Pancreas (tissue), 10 donors: Measurements from ENCODE around the gene ZMYND8. TPM values are rescaled to one million over a fixed set of nuclear protein-coding genes. Genes with fewer than 3 reads are reported as not detected.

ENCODE experiments used
- ATAC-seq, 4 donors: fragments of 200-7000 bp; cut with Tn5 transposase; one replicate each; pipeline versions ENCODE4 v1.8.0 to v1.9.1; 2020; ENCODE audit warnings: mild to moderate bottlenecking in 4 of 4, moderate library complexity in 4 of 4
- DNase-seq, 6 donors: peaks; one replicate each; pipeline ENCODE4 v3.0.0-alpha.2; 2020
- FAIRE-seq: peaks from 2 replicates; lab custom pipeline; 2012; peaks lifted over from hg19 to GRCh38; lab: Jason Lieb, UNC
- H3K27ac ChIP-seq, 4 donors: fragments of 200-600 bp; sonication (generic); 1 replicate in 3 of 4; 2 replicates in 1 of 4; pipeline versions ENCODE4 v1.5.0 to v1.8.0; 2020
- H3K27me3 ChIP-seq, 4 donors: fragments of 200-600 bp; one replicate each; pipeline ENCODE4 v1.8.0; 2021
- H3K36me3 ChIP-seq, 3 donors: fragments of 200-600 bp; sonication (generic) in 1 of 3; one replicate each; pipeline versions ENCODE4 v1.5.0 to v1.8.0; 2020 to 2021
- H3K4me1 ChIP-seq, 3 donors: fragments of 200-600 bp; one replicate each; pipeline ENCODE4 v1.8.0; 2021
- H3K4me3 ChIP-seq, 4 donors: fragments of 200-600 bp; sonication (generic) in 2 of 4; one replicate each; pipeline versions ENCODE4 v1.5.0 to v1.8.0; 2020 to 2021
- H3K9me3 ChIP-seq, 4 donors: fragments of 200-600 bp; one replicate each; pipeline ENCODE4 v1.8.0; 2021
- CTCF ChIP-seq, 4 donors: fragments of 200-600 bp; sonication (generic) in 3 of 4; IDR thresholded peaks; one replicate each; pipeline versions ENCODE4 v1.5.0 to v1.8.0; 2021; ENCODE audit warnings: antibody characterized with exemption in 4 of 4
- WGBS, 2 donors: extraction: QIAGEN DNeasy Blood & Tissue Kit; methylation state at CpG; one replicate each; pipeline ENCODE4 v1.1.7; 2013; 5-methylcytosine and 5-hydroxymethylcytosine counted together
- intact Hi-C, 3 donors: fragments of 100-400 bp; cut with DNase I; formaldehyde crosslinking; loops; one replicate each; pipeline versions ENCODE4 v1.11.1 to v1.14.2; 2022
- polyA plus RNA-seq, 2 donors: library from polyadenylated mRNA; stranded (reverse); fragments of 200-250 nt; gene quantifications; one replicate each; pipeline ENCODE4 v1.2.3, GENCODE V29; 2013
- total RNA-seq, 6 donors: library from RNA; stranded (reverse); fragmentation: NEBNext Ultra II Directional in 4 of 6; extraction: Animal tissue kit (Norgen Biotek cat#: 25700) in 4 of 6; gene quantifications; one replicate each; pipeline versions ENCODE4 v1.2.1 to v1.2.4, GENCODE V29; 2021 to 2023
- donor health status: healthy with polysubstance abuse.
- donor health status: DM: no; HTN: no; CAD: no; lungs with moderate emphysema.
- donor health status: DM: no; HTN: no; CAD: no.
- donor health status: control.
- donor health status: control.
- donor health status: Bipolar disorder and iron deficiency.
- donor health status: DM: yes; HTN: yes; CAD: no.
- donor health status: DM: no; HTN: no; CAD: no.
- donor health status: DM: no; HTN: no; CAD: no.
- donor health status: DM: yes; HTN: yes; CAD: no.

The ZMYND8 gene
- total and polyA plus RNA-seq, 8 donors, result 10.8 to 25.6 (median 17.2) TPM

GRCh38 chr20:47350181-47350550 lies 6.3 kb downstream of the ZMYND8 start:
- Histone ChIP-seq H3K4me3 (no peak overlapping the region), H3K9me3 (no peaks in the 10 kb centered on the region), H3K27me3 (no peaks in the 10 kb centered on the region), H3K27ac (peak overlapping the region in 3 of 4 donors; percentile 94 to 99 (median 98)), H3K36me3 (no peaks in the 10 kb centered on the region), H3K4me1 (peaks cover 51 to 72% (median 64%) of the 10 kb centered on the region in 3 donors)
- WGBS, 2 donors, result 69 to 70% methylated on average over 4 of the region's 4 CpGs
- no peak for FAIRE-seq
- DNase-seq, result no peak
- TF ChIP-seq CTCF (IDR thresholded peaks at IDR 0.05), result no peak
- no peak for ATAC-seq
- intact Hi-C loops, result no loop called here

- TF ChIP-seq CTCF (IDR thresholded peaks at IDR 0.05), result no peak
- Histone ChIP-seq H3K9me3 (no peaks in the 10 kb centered on the region), H3K4me1 (peaks cover 47 to 67% (median 58%) of the 10 kb centered on the region in 3 donors), H3K36me3 (no peaks in the 10 kb centered on the region), H3K27me3 (no peaks in the 10 kb centered on the region), H3K4me3 (no peak overlapping the region), H3K27ac (peak overlapping the region; percentile 1 to 99 (median 96))
- 40 to 45% methylated on average over 7 of the region's 7 CpGs for WGBS, 2 donors
- ATAC-seq (no peak), FAIRE-seq (no peak), DNase-seq (no peak)
- intact Hi-C loops, result no loop called here
These were observed 6.9 kb downstream of the ZMYND8 start for GRCh38 chr20:47349365-47350180.

GRCh38 chr20:47348539-47349142 lies 7.9 kb downstream of the ZMYND8 start:
- TF ChIP-seq CTCF (IDR thresholded peaks at IDR 0.05), result no peak
- FAIRE-seq, result no peak
- 75 to 82% methylated on average over 8 of the region's 8 CpGs for WGBS, 2 donors

GRCh38 chr20:47347661-47348435 lies 8.7 kb downstream of the ZMYND8 start:
- WGBS, 2 donors, result 61 to 66% methylated on average over 4 of the region's 4 CpGs
- TF ChIP-seq CTCF (IDR thresholded peaks at IDR 0.05), result no peak
- FAIRE-seq (no peak), DNase-seq (no peak), ATAC-seq (no peak)
- peaks cover 37 to 54% (median 41%) of the 10 kb centered on the region in 3 donors for H3K4me1 ChIP-seq
- H3K9me3 ChIP-seq, result no peaks in the 10 kb centered on the region
- intact Hi-C loops, result no loop called here
- H3K36me3 ChIP-seq, result no peaks in the 10 kb centered on the region
- no peaks in the 10 kb centered on the region for H3K27me3 ChIP-seq
- H3K4me3 ChIP-seq, result peak overlapping the region in 2 of 4 donors; percentile 0 to 7
- H3K27ac ChIP-seq, result peak overlapping the region; percentile 31 to 99 (median 96)

More at GRCh38 chr20:47348539-47349142, 7.9 kb downstream of the ZMYND8 start:
- H3K27ac ChIP-seq, result peak overlapping the region; percentile 28 to 99 (median 96)
- peaks cover 39 to 58% (median 48%) of the 10 kb centered on the region in 3 donors for H3K4me1 ChIP-seq
- H3K36me3 ChIP-seq, result no peaks in the 10 kb centered on the region
- no peaks in the 10 kb centered on the region for H3K27me3 ChIP-seq
- DNase-seq (no peak), ATAC-seq (no peak)
- no peak overlapping the region for H3K4me3 ChIP-seq
- H3K9me3 ChIP-seq, result no peaks in the 10 kb centered on the region
- intact Hi-C loops, result no loop called here
